ENCODE data around the gene CCR1. TPM values are rescaled to one million over a fixed set of nuclear protein-coding genes. Genes with fewer than 3 reads are reported as not detected.

Gene CCR1
- 0.87 and 2.7 TPM in 2 replicates for total RNA-seq

DNA sequence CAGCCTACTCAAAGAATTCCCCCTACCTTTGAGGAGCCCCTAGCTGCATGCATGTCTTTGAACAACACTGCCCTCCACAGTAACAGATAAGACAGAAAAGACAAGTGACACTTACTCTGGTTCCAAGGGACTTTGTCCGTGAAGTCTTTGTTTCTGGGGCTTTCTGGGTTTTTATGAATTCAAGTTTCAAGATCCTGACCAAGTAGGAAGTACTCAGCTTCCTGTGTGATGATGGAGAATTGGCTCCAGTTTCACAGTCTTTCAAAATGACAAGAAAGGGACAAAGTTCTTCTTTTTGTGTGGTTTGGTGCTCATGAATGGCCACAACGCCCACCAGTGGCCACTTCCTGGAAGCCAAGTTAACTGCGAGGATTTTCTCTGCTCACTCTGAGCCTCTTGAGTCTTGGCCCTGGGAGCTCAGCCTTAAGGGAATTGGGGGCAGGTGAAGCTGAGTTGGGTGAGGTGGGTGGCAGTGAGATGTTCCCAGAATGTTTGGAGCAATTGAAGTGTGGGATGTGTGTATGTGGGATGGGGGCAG is at the start of gene CCR1:
TSS of gene CCR1 (minus strand) at position 147 of the 538 bp plus-strand sequence. CDS start 4,000 bp downstream, outside the sequence.

DNA sequence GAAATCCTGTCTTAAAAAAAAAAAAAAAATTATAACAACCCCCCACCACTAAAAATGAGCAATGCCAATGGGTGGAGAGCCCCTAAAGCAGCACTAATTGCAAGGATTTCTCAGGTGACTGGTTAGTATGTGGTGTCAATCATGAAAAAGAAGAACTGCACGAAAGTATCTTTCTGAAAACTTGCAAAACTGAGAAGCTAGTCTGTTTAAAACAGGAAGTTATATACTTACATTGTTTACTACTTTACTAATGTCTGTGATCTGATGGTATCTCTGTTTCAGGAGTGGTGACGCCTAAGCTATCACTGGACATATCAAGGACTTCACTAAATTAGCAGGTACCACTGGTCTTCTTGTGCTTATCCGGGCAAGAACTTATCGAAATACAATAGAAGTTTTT is 34.0 kb upstream of the CCR1 start, which contains the start of gene CCR3:
TSS of gene CCR3 (plus strand) at position 341 of the 400 bp plus-strand sequence. CDS start 22,699 bp downstream, outside the sequence.

Other genes starting within 250 kb of the CCR1 start
- gene FYCO1, start 212.5 kb downstream of the CCR1 start, total RNA-seq, result 29.9 and 50.7 TPM in 2 replicates
- gene XCR1, start 180.8 kb downstream of the CCR1 start, total RNA-seq, result under 0.01 TPM in 1 of 2 replicates, not detected in the other
- not detected in 2 replicates for gene CCR3, start 34.1 kb upstream of the CCR1 start, total RNA-seq
- not detected in 2 replicates for gene CCR2, start 145.8 kb upstream of the CCR1 start, total RNA-seq
- 0.11 TPM in 1 of 2 replicates, not detected in the other for gene CCR5, start 162.6 kb upstream of the CCR1 start, total RNA-seq
- 0.62 and 1.5 TPM in 2 replicates for gene CCRL2, start 198.9 kb upstream of the CCR1 start, total RNA-seq